Measurements from ENCODE around the gene ADAMTS17.

Gene ADAMTS17

DNA sequence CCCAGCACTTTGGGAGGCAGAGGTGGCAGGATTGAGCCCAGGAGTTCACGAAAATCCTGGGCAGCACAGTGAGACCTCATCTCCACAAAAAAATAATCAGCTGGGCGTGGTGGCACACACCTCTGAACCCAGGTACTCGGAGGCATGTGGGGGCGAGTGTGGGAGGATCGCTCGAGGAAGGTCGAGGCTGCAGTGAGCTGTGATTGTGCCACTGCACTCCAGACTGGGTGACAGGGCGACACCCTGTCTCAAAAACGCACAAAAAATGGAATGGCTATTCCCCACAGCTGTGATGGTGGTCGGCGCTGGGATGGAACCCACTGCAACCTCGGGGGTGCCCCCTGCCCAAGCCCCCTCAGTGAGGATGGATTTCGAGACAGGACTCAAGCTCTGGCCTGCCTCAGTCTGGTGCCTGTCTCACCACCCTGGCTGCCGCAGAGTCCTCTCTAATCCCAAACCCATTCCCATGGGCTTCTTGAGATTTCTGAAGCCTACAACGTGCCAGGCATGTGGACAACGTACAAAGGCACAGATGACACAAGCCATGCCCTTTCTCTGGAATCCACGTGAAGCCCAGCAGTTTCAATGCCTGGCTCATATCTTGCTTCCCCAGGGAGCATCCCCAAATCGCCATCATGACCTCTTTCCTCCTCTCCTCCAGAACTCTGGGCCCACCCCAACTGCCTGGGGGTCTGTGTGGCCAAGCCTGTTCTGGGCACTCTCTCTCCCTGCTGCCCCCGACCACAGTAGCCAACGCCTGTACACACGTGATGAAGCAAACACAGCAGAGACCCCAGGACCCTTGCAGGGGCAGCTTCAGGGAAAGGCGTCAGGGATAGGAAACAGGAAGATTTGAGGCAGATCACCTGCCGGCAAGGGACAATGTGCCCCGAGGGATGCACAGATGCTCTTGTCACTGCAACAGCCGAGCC, 32.4 kb downstream of the ADAMTS17 start:
- no peak for DNase-seq

- DNase-seq: no peak
These were observed 33.2 kb downstream of the ADAMTS17 start for GRCh38 chr15:100308608-100309007.

DNA sequence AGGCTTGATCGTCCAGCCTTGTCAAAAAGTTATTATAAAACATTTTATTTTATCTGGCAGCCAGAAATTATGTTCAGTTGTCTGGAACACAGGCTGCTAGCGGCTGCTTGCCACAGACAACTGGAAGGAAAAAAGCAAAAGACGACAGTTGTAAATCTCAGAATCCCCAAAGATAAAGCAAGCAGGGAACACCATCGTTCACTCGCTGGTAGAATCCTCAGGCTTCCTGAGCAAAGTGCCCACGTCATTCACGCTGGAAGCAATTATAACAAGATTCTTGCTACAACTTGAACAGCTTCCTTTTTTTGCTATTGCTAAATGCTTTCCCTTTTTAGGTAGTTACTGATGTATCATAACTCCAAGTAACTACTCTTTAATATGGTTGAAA, 33.6 kb downstream of the ADAMTS17 start:
- no peak for DNase-seq

GRCh38 chr15:100307241-100308212, 34.2 kb downstream of the ADAMTS17 start:
- DNase-seq: no peak

- no peak for DNase-seq
These were observed 35.7 kb downstream of the ADAMTS17 start for GRCh38 chr15:100306098-100306497.

- DNase-seq: no peak
These were observed 39.8 kb downstream of the ADAMTS17 start for GRCh38 chr15:100301910-100302431.

- DNase-seq: no peak
These were observed 43.5 kb downstream of the ADAMTS17 start for GRCh38 chr15:100298257-100298656.

DNA sequence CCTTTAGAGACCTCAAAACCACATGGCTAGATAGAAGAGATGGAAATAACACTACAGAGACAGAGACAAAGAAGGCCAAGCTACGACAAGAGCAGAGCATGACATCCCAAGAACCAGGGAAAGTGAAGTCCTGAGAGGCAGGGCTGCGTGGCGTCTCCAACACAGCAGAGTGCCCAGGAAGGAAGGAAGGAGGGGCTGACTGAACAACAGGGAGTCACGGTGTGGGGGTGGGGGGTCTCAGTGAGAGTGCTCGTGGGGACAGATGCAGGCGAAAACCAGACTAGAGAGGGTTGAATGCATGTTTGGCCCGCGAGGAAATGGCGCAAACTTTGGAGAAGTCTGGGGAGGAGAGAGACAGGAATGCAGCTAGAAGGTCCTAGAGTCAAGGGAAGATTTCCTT, 44.0 kb downstream of the ADAMTS17 start:
- DNase-seq: no peak

GRCh38 chr15:100295939-100296565, 45.7 kb downstream of the ADAMTS17 start:
- no peak for DNase-seq

DNA sequence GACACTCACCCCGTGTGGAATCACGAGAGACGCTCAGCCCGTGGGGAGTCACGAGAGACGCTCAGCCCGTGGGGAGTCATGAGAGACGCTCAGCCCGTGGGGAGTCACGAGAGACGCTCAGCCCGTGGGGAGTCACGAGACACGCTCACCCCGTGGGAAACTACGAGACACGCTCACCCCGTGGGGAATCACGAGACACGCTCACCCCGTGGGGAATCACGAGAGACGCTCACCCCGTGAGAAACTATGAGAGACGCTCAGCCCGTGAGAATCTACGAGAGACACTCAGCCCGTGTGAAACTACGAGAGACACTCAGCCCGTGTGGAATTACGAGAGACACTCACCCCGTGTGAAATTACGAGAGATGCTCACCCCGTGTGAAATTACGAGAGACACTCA, 49.8 kb downstream of the ADAMTS17 start:
- DNase-seq: no peak

GRCh38 chr15:100291106-100291505, 50.7 kb downstream of the ADAMTS17 start:
- DNase-seq: no peak

DNA sequence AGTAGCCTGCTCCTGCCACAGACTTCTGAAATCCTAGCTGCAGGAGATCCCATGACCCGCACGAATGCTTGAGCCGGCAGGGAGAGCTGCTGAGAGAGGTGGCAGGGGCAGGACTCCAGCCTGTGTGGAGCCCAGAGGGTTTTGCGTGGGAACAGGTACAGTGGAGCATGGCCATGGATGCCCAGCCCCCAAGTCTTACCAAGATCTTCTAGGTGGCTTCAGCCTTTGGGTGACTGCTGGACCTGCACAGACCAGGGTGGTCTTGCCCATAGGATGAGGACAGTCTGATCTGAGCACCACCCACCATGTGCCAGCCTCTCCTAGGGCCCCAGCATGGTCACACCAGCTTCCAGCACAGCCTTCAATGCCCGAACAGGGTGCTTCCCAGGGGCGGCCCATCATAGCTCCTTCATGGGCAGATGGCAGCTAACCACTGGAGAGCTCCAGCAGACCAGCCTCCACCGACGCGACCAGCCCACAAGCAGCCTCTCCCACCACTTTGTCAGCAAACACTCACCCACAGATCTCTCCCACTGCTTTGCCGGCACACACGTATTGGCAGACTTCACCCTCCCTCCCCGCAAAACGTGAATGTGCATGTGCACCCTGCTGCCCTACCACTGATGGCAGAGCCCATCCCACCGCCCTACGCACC, 56.0 kb downstream of the ADAMTS17 start:
- DNase-seq: no peak

DNA sequence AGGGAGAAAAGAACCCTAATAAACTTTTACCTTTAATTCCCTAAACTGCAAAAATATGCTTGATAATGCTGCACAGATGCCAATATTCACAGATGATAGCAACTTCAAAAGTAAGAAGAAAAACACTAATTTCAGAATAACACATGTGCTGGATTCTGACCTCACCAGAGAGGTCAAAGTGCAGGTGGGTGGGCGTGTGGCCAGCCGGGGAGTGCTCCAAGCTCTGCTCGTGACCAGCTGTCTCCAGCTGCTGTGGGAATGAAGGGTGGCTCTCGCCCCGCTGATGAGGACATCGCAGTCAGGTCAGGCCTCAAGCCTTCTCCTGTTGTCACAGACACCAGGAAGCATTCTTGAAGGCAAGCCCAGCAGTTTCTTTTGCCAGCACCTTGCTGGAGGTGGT, 57.1 kb downstream of the ADAMTS17 start:
- DNase-seq: no peak

- DNase-seq: no peak
These were observed 57.6 kb downstream of the ADAMTS17 start for GRCh38 chr15:100284191-100284590.

GRCh38 chr15:100281096-100281917, 60.5 kb downstream of the ADAMTS17 start:
- no peak for DNase-seq

DNA sequence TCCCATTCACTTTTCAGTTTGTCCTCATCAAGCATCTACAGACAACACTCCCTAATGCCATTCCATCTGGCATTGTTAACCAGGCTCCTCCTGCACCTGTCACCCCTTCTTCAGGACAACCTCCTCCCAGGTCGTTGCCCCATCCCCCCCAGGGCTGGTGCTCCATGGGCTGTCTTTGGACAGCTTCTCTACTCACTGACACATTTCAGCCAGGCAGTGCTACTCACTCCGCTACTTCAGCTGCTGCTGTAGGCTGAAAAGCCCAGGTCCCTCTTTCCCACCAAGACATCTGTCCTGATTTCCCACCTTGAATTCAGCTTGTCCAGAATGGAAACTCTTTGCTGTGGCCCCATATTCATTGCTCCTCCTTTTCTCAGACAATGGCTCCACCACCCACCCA, 61.9 kb downstream of the ADAMTS17 start:
- no peak for DNase-seq

DNA sequence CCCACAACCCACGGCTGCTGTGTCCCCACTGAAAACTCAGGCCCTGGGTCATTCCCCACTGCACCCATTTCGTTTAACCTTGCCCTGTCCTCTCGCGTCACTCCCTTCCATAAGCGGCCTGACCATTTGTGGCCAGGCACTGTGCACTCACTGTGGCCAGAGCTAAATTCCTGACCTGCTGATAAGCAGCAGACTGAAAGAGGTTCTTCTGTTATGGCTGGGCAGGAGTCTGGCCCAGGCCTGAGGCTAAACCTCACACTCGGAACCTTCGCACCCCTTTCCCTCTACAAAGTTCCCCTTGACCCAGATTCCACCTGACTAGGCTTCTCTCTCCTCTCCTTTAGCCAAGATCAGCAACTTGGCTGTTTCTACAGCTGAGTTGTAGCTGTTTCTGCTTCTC, 62.3 kb downstream of the ADAMTS17 start:
- DNase-seq: no peak

- DNase-seq: no peak
These were observed 63.0 kb downstream of the ADAMTS17 start for GRCh38 chr15:100278596-100279380.

GRCh38 chr15:100277087-100277855, 64.5 kb downstream of the ADAMTS17 start:
- DNase-seq: no peak

GRCh38 chr15:100276506-100276905, 65.3 kb downstream of the ADAMTS17 start:
- no peak for DNase-seq
